Measurements from ENCODE around the gene CD47. TPM values are rescaled to one million over a fixed set of nuclear protein-coding genes. Genes with fewer than 3 reads are reported as not detected.

CD47 gene
- total RNA-seq, 1 donor from 2014 or later, result 34.4 TPM

- Histone ChIP-seq H3K9ac (ENCODE audit: low read length) (no peak overlapping the region), H2AFZ (ENCODE audit: low read depth, low read length) (no peak overlapping the region), H3K4me1 (ENCODE audit: insufficient read depth, low read length) (peaks cover 13% of the 10 kb centered on the region), H3K4me2 (ENCODE audit: low read length) (peak overlapping the region; percentile 16), H3K79me2 (ENCODE audit: insufficient read depth, low read length) (no peaks in the 10 kb centered on the region), H4K20me1 (ENCODE audit: insufficient read depth, low read length) (no peaks in the 10 kb centered on the region), H3K4me3 (ENCODE audit: insufficient read depth, low read depth, low read length) (no peak overlapping the region), H3K36me3 (ENCODE audit: insufficient read depth, low read length) (no peaks in the 10 kb centered on the region), H3K27ac (ENCODE audit: low read depth, low read length) (no peak overlapping the region), H3K27me3 (ENCODE audit: insufficient read depth, low read length) (no peaks in the 10 kb centered on the region), H3K9me3 (ENCODE audit: insufficient read depth, low read depth, low read length) (no peaks in the 10 kb centered on the region)
- no peak for TF ChIP-seq CTCF (IDR thresholded peaks at IDR 0.05; ENCODE audit: insufficient read depth, low read depth, low read length)
- TF ChIP-seq EZH2 (IDR thresholded peaks at IDR 0.05; ENCODE audit: insufficient read depth, low read length), result no peak
- H3K36me3 Mint-ChIP-seq (ENCODE audit: low read depth, unreplicated experiment), result no peaks in the 10 kb centered on the region
- DNase-seq (ENCODE audit: low read depth) (peak; percentile 30), FAIRE-seq (peak; percentile 59)
- H3K4me1 Mint-ChIP-seq (ENCODE audit: low read depth, unreplicated experiment), result no peaks in the 10 kb centered on the region
- no peak overlapping the region for H3K27ac Mint-ChIP-seq (ENCODE audit: unreplicated experiment)
- no peak overlapping the region for H3K4me3 Mint-ChIP-seq (ENCODE audit: unreplicated experiment)
- H3K27me3 Mint-ChIP-seq (ENCODE audit: low read depth, unreplicated experiment), result peaks cover 10% of the 10 kb centered on the region
- no peaks in the 10 kb centered on the region for H3K9me3 Mint-ChIP-seq (ENCODE audit: unreplicated experiment)
Measured at GRCh38 chr3:108106031-108106430, 15.2 kb upstream of the CD47 start.

GRCh38 chr3:108103886-108104797, 13.3 kb upstream of the CD47 start:
- peak; percentile 22 for DNase-seq (ENCODE audit: low read depth)
- no peak overlapping the region for H3K4me3 ChIP-seq (ENCODE audit: insufficient read depth, low read depth, low read length)
- H3K36me3 ChIP-seq (ENCODE audit: insufficient read depth, low read length), result no peaks in the 10 kb centered on the region
- Mint-ChIP-seq H3K27me3 (ENCODE audit: low read depth, unreplicated experiment) (peaks cover 6% of the 10 kb centered on the region), H3K4me1 (ENCODE audit: low read depth, unreplicated experiment) (peaks cover 5% of the 10 kb centered on the region), H3K9me3 (ENCODE audit: unreplicated experiment) (no peaks in the 10 kb centered on the region), H3K27ac (ENCODE audit: unreplicated experiment) (no peak overlapping the region), H3K36me3 (ENCODE audit: low read depth, unreplicated experiment) (no peaks in the 10 kb centered on the region), H3K4me3 (ENCODE audit: unreplicated experiment) (no peak overlapping the region)
- no peak overlapping the region for H3K4me2 ChIP-seq (ENCODE audit: low read length)
- no peak overlapping the region for H3K9ac ChIP-seq (ENCODE audit: low read length)
- H3K79me2 ChIP-seq (ENCODE audit: insufficient read depth, low read length), result no peaks in the 10 kb centered on the region
- H3K27ac ChIP-seq (ENCODE audit: low read depth, low read length), result no peak overlapping the region
- FAIRE-seq, result no peak
- no peak overlapping the region for H2AFZ ChIP-seq (ENCODE audit: low read depth, low read length)
- no peaks in the 10 kb centered on the region for H3K9me3 ChIP-seq (ENCODE audit: insufficient read depth, low read depth, low read length)
- no peaks in the 10 kb centered on the region for H3K27me3 ChIP-seq (ENCODE audit: insufficient read depth, low read length)
- H4K20me1 ChIP-seq (ENCODE audit: insufficient read depth, low read length), result no peaks in the 10 kb centered on the region
- TF ChIP-seq EZH2 (IDR thresholded peaks at IDR 0.05; ENCODE audit: insufficient read depth, low read length), result no peak
- TF ChIP-seq CTCF (IDR thresholded peaks at IDR 0.05; ENCODE audit: insufficient read depth, low read depth, low read length), result no peak
- peaks cover 13% of the 10 kb centered on the region for H3K4me1 ChIP-seq (ENCODE audit: insufficient read depth, low read length)

Measured in astrocyte (in vitro differentiated cells and primary cell).